Measurements from ENCODE around the gene RNF223.

GRCh38 chr1:1072849-1073742 is 1.0 kb downstream of the RNF223 start:
- no peak for TF ChIP-seq CTCF (IDR thresholded peaks at IDR 0.05)
- no peak for TF ChIP-seq POLR2AphosphoS5 (IDR thresholded peaks at IDR 0.05)
- no peak for TF ChIP-seq EP300 (IDR thresholded peaks at IDR 0.05)

Data from stomach (tissue), 4 donors.